ENCODE results near the gene KLK3. TPM values are rescaled to one million over a fixed set of nuclear protein-coding genes. Genes with fewer than 3 reads are reported as not detected.

The KLK3 gene
- total and polyA plus RNA-seq, 2 of the 8 experiments (the other 6 are each of a cell fraction or from before 2014, with no cell fraction given): 0.08 TPM; not detected in 1

DNA sequence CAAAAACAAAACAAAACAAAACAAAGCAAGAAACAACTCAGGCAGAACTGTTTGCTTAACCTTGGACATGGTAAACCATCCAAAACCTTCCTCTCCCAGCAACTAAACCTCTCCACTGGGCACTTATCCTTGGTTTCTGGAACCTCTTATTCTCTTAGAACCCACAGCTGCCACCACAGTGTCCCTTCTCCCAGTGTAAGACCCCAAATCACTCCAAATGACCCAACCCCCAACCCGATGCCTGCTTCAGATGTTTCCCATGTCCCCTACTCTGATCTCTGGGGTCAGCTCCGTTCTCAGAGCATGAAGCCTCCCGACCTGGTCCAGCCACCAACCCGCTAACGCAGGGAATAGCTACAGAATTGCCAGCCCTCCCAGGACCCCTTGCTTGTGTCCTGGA lies 19.5 kb downstream of the KLK3 start:
- H3K9me3 ChIP-seq (ENCODE audit: insufficient read depth in 2 of 2, low read depth in 1 of 2, low read length in 1 of 2): no peaks in the 10 kb centered on the region; a peak in 1 of 4 replicates
- no peak overlapping the region for H3K23ac ChIP-seq (ENCODE audit: insufficient read length)
- H2AK5ac ChIP-seq (ENCODE audit: low read depth, low read length): no peak overlapping the region
- ChIA-PET POLR2A (ENCODE audit: partially characterized antibody) (interaction anchor here (1.8 to 4.1 kb wide), 3 partner anchors 71 to 79 kb away, joined by 4 to 16 read pairs (median 15); no protein-coding TSS in a partner anchor), CTCF (ENCODE audit: partially characterized antibody) (interaction anchor here (0.8 to 1.4 kb wide), 2 partner anchors 20 to 142 kb away, joined by 3 read pairs; no protein-coding TSS in a partner anchor)
- no peak overlapping the region for H3K4me3 ChIP-seq (ENCODE audit: extremely low read depth in 1 of 4, insufficient read depth in 2 of 4, low read depth in 3 of 4, low read length in 4 of 4)
- H3K36me3 ChIP-seq (ENCODE audit: control insufficient read depth in 2 of 4, insufficient read depth in 4 of 4, low read length in 3 of 4): no peaks in the 10 kb centered on the region
- no peak overlapping the region for H4K8ac ChIP-seq (ENCODE audit: extremely low read depth, insufficient read depth, low read length)
- TF ChIP-seq SP1 (IDR thresholded peaks at IDR 0.05; ENCODE audit: low read depth, low read length) (no peak), PHF8 (conservative IDR thresholded peaks at IDR 0.05; ENCODE audit: low read depth, low read length) (no peak), SP2 (IDR thresholded peaks at IDR 0.05; ENCODE audit: low read length) (no peak), EZH2 (IDR thresholded peaks at IDR 0.05; ENCODE audit: low read depth, low read length, severe bottlenecking) (no peak), SAP30 (IDR thresholded peaks at IDR 0.05; ENCODE audit: insufficient read depth, insufficient replicate concordance, low read length) (no peak), SUZ12 (IDR thresholded peaks at IDR 0.05; ENCODE audit: low read length) (no peak), SIRT6 (IDR thresholded peaks at IDR 0.05; ENCODE audit: low read length) (no peak), TCF12 (IDR thresholded peaks at IDR 0.05; ENCODE audit: low read depth, low read length) (no peak), ASH2L (IDR thresholded peaks at IDR 0.05; ENCODE audit: low read length) (no peak), FOSL1 (IDR thresholded peaks at IDR 0.05; ENCODE audit: insufficient read depth, low read depth, low read length) (no peak), EGR1 (IDR thresholded peaks at IDR 0.05; ENCODE audit: borderline replicate concordance, low read depth, low read length) (no peak), SP4 (IDR thresholded peaks at IDR 0.05; ENCODE audit: low read length) (no peak), MAFK (IDR thresholded peaks at IDR 0.05; ENCODE audit: low read depth, low read length) (no peak)
- no peak overlapping the region for H2BK20ac ChIP-seq (ENCODE audit: low read length)
- no peak overlapping the region for H4K5ac ChIP-seq (ENCODE audit: insufficient read length, low read depth, low read length)
- H3K14ac ChIP-seq (ENCODE audit: insufficient read length): no peak overlapping the region
- H2BK15ac ChIP-seq (ENCODE audit: low read length): no peak overlapping the region
- FAIRE-seq (no peak), DNase-seq (ENCODE audit: low read depth in 1 of 2, low spot score in 2 of 2) (no peak)
- no peak overlapping the region for H2BK120ac ChIP-seq (replicated peaks; ENCODE audit: low read depth, low read length)
- no peak overlapping the region for H3K27ac ChIP-seq (ENCODE audit: low read depth, low read length)
- H3K4me2 ChIP-seq (ENCODE audit: insufficient read depth in 1 of 2, low read depth in 2 of 2, low read length in 2 of 2): no peak overlapping the region
- no peak overlapping the region for H3K56ac ChIP-seq (replicated peaks; ENCODE audit: insufficient read length, low read depth, low read length)
- peaks cover 0 to 12% (median 3%) of the 10 kb centered on the region in 4 experiments; a peak in 3 of 7 replicates for H3K4me1 ChIP-seq (replicated peaks in 1 of 4; ENCODE audit: control insufficient read depth in 3 of 4, insufficient read depth in 4 of 4, low read length in 3 of 4)
- no peak overlapping the region for H3K9ac ChIP-seq (replicated peaks in 1 of 4; ENCODE audit: extremely low read depth in 1 of 4, low read depth in 3 of 4, low read length in 3 of 4)
- H3K27me3 ChIP-seq (replicated peaks in 1 of 4; ENCODE audit: control insufficient read depth in 3 of 4, extremely low read depth in 1 of 4, insufficient read depth in 3 of 4, low read length in 3 of 4): peaks cover 0 to 3% (median 0%) of the 10 kb centered on the region in 4 experiments; a peak in 3 of 7 replicates
- no peak overlapping the region for H4K91ac ChIP-seq (replicated peaks; ENCODE audit: insufficient read length, low read length)
- no peaks in the 10 kb centered on the region for H3K79me1 ChIP-seq (ENCODE audit: low read depth, low read length)
- H2BK5ac ChIP-seq (ENCODE audit: low read depth, low read length): no peak overlapping the region
- no peak overlapping the region for H3K4ac ChIP-seq (replicated peaks; ENCODE audit: insufficient read length, low read depth, low read length)
- H2BK12ac ChIP-seq (ENCODE audit: low read depth, low read length): no peak overlapping the region
- H3K18ac ChIP-seq (ENCODE audit: extremely low read depth, low read length): no peak overlapping the region
- no peak overlapping the region for H2AFZ ChIP-seq (ENCODE audit: low read length)
- WGBS, 2 experiments (ENCODE audit: extremely low coverage in 1 of 2, insufficient coverage in 1 of 2, insufficient read length in 1 of 2, insufficient replicate concordance in 2 of 2, low coverage in 1 of 2, low lambda C conversion rate in 2 of 2, missing lambda C conversion rate in 1 of 2): 70% methylated on average over 5 of the region's 5 CpGs; no CpG with 5 or more reads in 1 of the 2 experiments
- H3K23me2 ChIP-seq (ENCODE audit: low read depth, low read length): peaks cover 5% of the 10 kb centered on the region; the same call in 1 of the 2 replicates
- no peaks in the 10 kb centered on the region for H3K79me2 ChIP-seq (ENCODE audit: control insufficient read depth in 1 of 2, insufficient read depth in 2 of 2, low read length in 2 of 2)
- H4K20me1 ChIP-seq (replicated peaks in 1 of 2; ENCODE audit: control insufficient read depth in 1 of 2, insufficient read depth in 2 of 2, low read length in 2 of 2): no peaks in the 10 kb centered on the region

All from H1 (cell line).